Rectal smooth muscle tissue (tissue), 1 donor: ENCODE results near the gene BBX.
"Not testable (repeated sequence)": the region's sequence is repeated elsewhere in the genome, so short reads cannot be mapped to it uniquely, and the experiment has no call there.

Source experiments
- H3K27ac ChIP-seq: one replicate; pipeline ENCODE4 v1.7.0; 2013; ENCODE audit warnings: low read depth, low read length, inconsistent platforms
- H3K27me3 ChIP-seq: one replicate; pipeline ENCODE4 v1.7.0; 2013; ENCODE audit warnings: low read length; ENCODE audit not compliant: control insufficient read depth, insufficient read depth
- H3K36me3 ChIP-seq: one replicate; pipeline ENCODE4 v1.7.0; 2013; ENCODE audit warnings: low read length; ENCODE audit not compliant: control insufficient read depth, insufficient read depth
- H3K4me1 ChIP-seq: one replicate; pipeline ENCODE4 v1.7.0; 2013; ENCODE audit warnings: low read length; ENCODE audit not compliant: control insufficient read depth, insufficient read depth
- H3K4me3 ChIP-seq: one replicate; pipeline ENCODE4 v1.7.0; 2013; ENCODE audit warnings: low read length
- H3K9ac ChIP-seq: one replicate; pipeline ENCODE4 v1.7.0; 2013; ENCODE audit warnings: low read length

Gene BBX

DNA sequence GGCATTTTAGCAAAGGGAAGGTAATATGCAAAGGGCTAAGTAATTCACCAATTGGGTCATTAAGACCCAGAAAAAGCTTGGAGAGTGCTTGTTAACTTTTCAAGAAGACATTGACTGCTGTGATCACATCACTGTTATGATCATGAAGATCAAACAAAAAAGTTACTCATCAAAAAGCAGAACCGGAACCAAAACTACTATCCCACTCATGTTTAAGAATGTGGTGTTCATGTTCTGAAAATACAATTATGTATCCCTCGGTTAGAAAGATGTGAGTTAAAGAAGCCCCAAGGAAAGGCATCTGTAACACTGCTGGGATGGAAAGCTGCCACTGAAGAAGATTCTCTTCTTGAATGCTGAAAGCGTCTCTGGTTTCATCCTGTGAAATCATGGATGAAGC is 32.6 kb downstream of the BBX start:
- H3K27ac ChIP-seq, result no peak overlapping the region
- no peaks in the 10 kb centered on the region for H3K4me1 ChIP-seq
- H3K27me3 ChIP-seq, result no peaks in the 10 kb centered on the region
- H3K9ac ChIP-seq, result no peak overlapping the region
- H3K36me3 ChIP-seq, result no peaks in the 10 kb centered on the region
- H3K4me3 ChIP-seq, result no peak overlapping the region

DNA sequence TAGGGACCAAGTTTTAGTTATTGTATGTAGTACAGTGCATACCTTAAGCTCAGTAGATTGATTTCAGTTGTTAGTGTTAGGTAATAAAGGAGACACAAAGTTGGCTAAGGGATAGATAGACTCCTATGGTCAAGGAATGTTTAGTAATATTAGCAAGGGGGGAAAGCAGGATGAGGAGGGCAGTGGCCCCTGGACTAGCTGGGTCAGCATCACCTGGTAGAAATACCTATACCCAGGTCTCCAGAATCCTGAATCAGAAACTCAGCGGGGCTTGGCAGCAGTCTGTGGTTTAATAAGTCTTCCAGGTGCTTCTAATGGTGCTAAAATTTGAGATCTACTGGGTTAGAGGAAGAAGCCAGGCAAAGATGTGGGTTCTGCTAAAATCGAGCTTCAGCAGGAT is 35.0 kb downstream of the BBX start:
- H3K27ac ChIP-seq, result no peak overlapping the region
- no peaks in the 10 kb centered on the region for H3K4me1 ChIP-seq
- no peaks in the 10 kb centered on the region for H3K27me3 ChIP-seq
- H3K9ac ChIP-seq, result no peak overlapping the region
- H3K36me3 ChIP-seq, result no peaks in the 10 kb centered on the region
- no peak overlapping the region for H3K4me3 ChIP-seq

DNA sequence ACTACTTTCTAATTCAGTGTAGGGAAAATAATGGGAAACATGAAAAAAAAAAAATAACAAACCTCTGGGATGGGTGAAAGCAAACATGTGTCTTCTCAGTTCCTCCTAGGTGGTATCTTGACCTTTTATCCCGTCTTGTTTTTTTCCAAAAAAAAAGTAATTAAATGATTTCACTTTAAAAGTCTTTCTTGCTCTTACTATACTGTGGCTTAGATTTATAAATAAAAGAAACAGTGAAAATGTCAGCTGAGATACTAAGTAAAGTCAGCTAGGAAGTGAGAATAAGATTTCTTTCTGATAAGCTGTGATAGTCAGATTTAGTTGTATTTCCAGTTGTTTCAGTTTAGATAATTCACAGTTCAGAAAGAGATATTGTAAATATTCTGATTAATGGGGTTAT is 37.4 kb downstream of the BBX start:
- Histone ChIP-seq H3K27ac (no peak overlapping the region), H3K36me3 (no peaks in the 10 kb centered on the region), H3K4me3 (no peak overlapping the region), H3K9ac (no peak overlapping the region), H3K27me3 (no peaks in the 10 kb centered on the region), H3K4me1 (no peaks in the 10 kb centered on the region)

GRCh38 chr3:107561980-107562379 is 39.2 kb downstream of the BBX start:
- H3K4me3 ChIP-seq, result no peak overlapping the region
- H3K27me3 ChIP-seq, result no peaks in the 10 kb centered on the region
- H3K36me3 ChIP-seq, result no peaks in the 10 kb centered on the region
- H3K9ac ChIP-seq, result no peak overlapping the region
- no peaks in the 10 kb centered on the region for H3K4me1 ChIP-seq
- H3K27ac ChIP-seq, result no peak overlapping the region

- Histone ChIP-seq H3K36me3 (no peaks in the 10 kb centered on the region), H3K4me1 (no peaks in the 10 kb centered on the region), H3K9ac (no peak overlapping the region), H3K27me3 (no peaks in the 10 kb centered on the region), H3K4me3 (no peak overlapping the region), H3K27ac (no peak overlapping the region)
These were observed 40.3 kb downstream of the BBX start for GRCh38 chr3:107562969-107563529.

DNA sequence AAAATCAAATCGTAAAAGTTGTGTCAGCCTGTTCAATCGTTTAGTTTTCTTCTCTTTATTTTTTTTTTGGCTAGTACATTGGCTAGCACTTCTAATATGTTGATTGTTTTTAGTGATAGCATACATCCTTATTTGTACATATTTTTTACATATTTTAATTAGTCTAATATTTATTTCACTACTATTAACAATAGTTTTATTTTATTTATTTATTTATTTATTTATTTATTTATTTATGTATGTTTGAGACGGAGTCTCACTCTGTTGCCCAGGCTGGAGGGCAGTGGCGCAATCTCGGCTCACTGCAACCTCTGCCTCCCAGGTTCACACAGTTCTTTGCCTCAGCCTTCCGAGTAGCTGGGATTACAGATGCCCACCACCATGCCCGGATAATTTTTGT is 42.5 kb downstream of the BBX start:
- H3K27ac ChIP-seq, result not testable (repeated sequence)

DNA sequence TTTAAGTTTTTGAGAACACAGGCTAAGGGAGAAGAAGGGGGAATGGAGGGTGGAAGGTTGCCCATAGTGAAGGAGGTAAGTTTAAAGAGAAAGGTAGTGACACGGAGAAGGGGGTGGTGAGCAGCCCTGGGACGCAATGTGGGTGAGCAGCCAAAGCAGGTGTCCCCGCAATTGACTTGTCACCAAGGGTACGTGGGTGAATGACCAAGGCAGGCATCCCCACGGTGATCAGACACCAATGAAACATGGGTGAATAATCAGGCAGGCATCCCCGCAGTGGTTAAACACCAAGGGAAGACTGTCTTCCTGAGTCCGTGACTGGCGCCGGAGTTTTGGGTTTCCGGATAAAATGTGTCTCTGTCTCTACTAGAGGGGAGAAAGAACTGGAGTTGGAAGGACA is 48.3 kb downstream of the BBX start:
- not testable (repeated sequence) for H3K9ac ChIP-seq, H3K4me3 ChIP-seq

More for the DNA sequence above, 42.5 kb downstream of the BBX start:
- H3K9ac ChIP-seq, H3K27me3 ChIP-seq, H3K36me3 ChIP-seq, H3K4me1 ChIP-seq, H3K4me3 ChIP-seq: not testable (repeated sequence)

GRCh38 chr3:107571492-107571891 is 48.7 kb downstream of the BBX start:
- not testable (repeated sequence) for H3K27me3 ChIP-seq, H3K27ac ChIP-seq, H3K4me3 ChIP-seq, H3K9ac ChIP-seq, H3K36me3 ChIP-seq, H3K4me1 ChIP-seq

More for the DNA sequence above, 48.3 kb downstream of the BBX start:
- not testable (repeated sequence) for H3K27me3 ChIP-seq, H3K4me1 ChIP-seq, H3K27ac ChIP-seq, H3K36me3 ChIP-seq

- Histone ChIP-seq H3K36me3 (no peaks in the 10 kb centered on the region), H3K27ac (no peak overlapping the region), H3K27me3 (no peaks in the 10 kb centered on the region), H3K4me3 (no peak overlapping the region), H3K9ac (no peak overlapping the region), H3K4me1 (no peaks in the 10 kb centered on the region)
These were observed 51.9 kb downstream of the BBX start for GRCh38 chr3:107574650-107575049.

- no peak overlapping the region for H3K9ac ChIP-seq
- no peak overlapping the region for H3K4me3 ChIP-seq
- no peaks in the 10 kb centered on the region for H3K4me1 ChIP-seq
- H3K27ac ChIP-seq, result no peak overlapping the region
- no peaks in the 10 kb centered on the region for H3K36me3 ChIP-seq
- H3K27me3 ChIP-seq, result no peaks in the 10 kb centered on the region
These were observed 55.3 kb downstream of the BBX start for GRCh38 chr3:107578091-107578490.

DNA sequence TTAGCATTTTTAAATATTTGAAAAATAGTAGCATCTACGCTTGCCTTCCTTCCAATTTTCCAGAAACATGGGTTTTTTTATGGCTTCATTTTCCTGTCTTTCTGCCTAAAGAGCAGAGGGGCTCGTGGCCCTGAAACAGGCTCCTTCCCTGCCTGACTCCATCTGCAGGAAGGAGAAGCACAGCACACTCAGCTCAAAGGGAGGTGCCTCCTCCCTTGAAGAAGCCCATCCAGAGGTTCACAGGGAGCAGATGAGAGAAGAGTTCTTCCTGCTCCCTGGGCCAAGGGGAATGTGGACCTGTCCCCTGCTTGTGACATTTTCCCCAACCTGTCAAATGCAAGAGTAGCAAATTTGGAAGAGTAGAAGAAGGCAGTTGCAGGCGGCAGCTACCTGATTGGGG is 55.8 kb downstream of the BBX start:
- Histone ChIP-seq H3K27ac (no peak overlapping the region), H3K27me3 (no peaks in the 10 kb centered on the region), H3K36me3 (no peaks in the 10 kb centered on the region), H3K9ac (no peak overlapping the region), H3K4me3 (no peak overlapping the region), H3K4me1 (no peaks in the 10 kb centered on the region)

GRCh38 chr3:107579371-107579770 is 56.6 kb downstream of the BBX start:
- Histone ChIP-seq H3K27me3 (no peaks in the 10 kb centered on the region), H3K36me3 (no peaks in the 10 kb centered on the region), H3K4me1 (no peaks in the 10 kb centered on the region), H3K27ac (no peak overlapping the region), H3K4me3 (no peak overlapping the region), H3K9ac (no peak overlapping the region)

DNA sequence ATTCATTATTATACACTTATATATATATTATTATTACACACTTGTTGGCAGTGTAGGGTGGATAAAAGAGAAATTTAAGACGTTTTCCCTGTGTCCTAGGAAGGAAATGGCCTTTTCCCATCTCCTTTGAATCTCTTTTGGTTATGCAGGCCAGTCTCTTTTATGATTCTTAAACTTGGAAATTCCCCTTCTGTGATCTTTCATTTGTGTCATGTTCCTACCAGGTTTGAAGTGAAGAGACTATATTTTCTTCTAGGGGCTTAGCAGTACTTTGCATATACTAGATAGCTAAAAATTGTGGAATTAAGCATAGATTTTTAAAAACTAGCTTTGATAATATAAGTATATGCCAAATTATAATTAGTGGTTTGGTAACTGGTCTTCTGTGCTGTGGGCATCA is 58.5 kb downstream of the BBX start:
- Histone ChIP-seq H3K9ac (no peak overlapping the region), H3K4me3 (no peak overlapping the region), H3K4me1 (no peaks in the 10 kb centered on the region), H3K27ac (no peak overlapping the region), H3K27me3 (no peaks in the 10 kb centered on the region), H3K36me3 (no peaks in the 10 kb centered on the region)
